Measurements from ENCODE around the gene FREM1. TPM values are rescaled to one million over a fixed set of nuclear protein-coding genes. Genes with fewer than 3 reads are reported as not detected.
A peak's percentile ranks its signal among the peaks of the same experiment; 100 is the strongest.

The FREM1 gene
- total RNA-seq, 1 donor from 2014 or later, result 0.85 TPM

- no peak for DNase-seq (ENCODE audit: low spot score in 2 of 2)
- intact Hi-C loops (cut with DNase I), result loop anchor here (10.0 kb wide), 2 partner anchors 86 to 236 kb away; no protein-coding TSS in a partner anchor
- H3K4me1 ChIP-seq, result peaks cover 0 to 30% of the 10 kb centered on the region in 2 donors
- no peaks in the 10 kb centered on the region for H3K36me3 ChIP-seq
- peak overlapping the region; percentile 57 to 71 for H3K27ac ChIP-seq
- H3K27me3 ChIP-seq, result no peaks in the 10 kb centered on the region
- no peak for TF ChIP-seq CTCF (IDR thresholded peaks at IDR 0.05)
- no peaks in the 10 kb centered on the region for H3K9me3 ChIP-seq
- peak overlapping the region; percentile 51 to 64 for H3K4me3 ChIP-seq
These were observed 1.0 kb downstream of the FREM1 start for GRCh38 chr9:14909181-14909580.

DNA sequence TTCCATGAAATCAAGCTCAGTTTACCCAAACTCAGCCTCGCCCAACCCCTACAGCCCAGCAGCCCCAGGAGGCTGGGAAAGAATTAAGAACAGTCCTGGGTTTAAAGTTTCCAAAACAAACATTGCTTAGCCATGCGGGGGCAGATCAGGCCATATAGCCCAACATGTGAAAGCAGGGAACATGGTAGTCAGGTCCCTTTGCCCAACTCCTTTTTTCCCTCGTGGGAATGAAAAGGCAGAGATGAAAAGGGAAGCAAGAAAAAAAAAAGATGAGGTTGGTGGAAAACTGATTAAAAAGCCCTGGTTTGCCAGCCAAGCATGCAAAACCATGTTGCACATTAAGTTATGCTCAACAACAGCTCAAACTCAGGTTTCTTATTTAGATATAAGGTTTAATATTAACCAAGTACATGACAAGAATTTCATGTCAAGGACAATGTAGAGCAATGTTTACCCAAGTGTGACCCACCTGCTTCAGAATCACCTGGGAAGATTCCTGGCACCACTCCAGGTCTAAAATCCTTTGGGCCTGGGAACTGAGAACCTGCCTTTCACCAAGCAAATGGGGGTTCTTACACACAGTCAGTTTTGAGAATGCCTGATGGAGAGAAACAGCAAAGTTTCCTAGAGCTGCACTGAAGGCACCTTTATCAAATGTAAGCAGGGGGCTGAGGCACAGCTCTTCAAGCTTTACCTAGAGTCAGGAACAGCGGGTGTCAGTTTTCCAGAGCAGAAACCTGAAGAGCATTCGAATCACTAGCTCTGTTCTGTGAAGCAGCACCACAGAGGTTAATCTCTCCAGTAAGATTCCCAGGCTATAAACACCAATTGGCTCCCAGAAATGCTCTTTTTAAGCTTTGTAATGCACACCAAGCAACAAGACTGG is 1.7 kb downstream of the FREM1 start:
- TF ChIP-seq CTCF (IDR thresholded peaks at IDR 0.05), result no peak
- H3K9me3 ChIP-seq, result no peaks in the 10 kb centered on the region
- no peak for DNase-seq (ENCODE audit: low spot score in 2 of 2)
- H3K36me3 ChIP-seq, result no peaks in the 10 kb centered on the region
- intact Hi-C loops (cut with DNase I), result loop anchor here (10.0 kb wide), 2 partner anchors 86 to 236 kb away; no protein-coding TSS in a partner anchor
- peak overlapping the region; percentile 23 to 64 for H3K4me3 ChIP-seq
- no peaks in the 10 kb centered on the region for H3K27me3 ChIP-seq
- peak overlapping the region; percentile 57 to 71 for H3K27ac ChIP-seq
- H3K4me1 ChIP-seq, result peaks cover 0 to 30% of the 10 kb centered on the region in 2 donors

- Histone ChIP-seq H3K27ac (peak overlapping the region; percentile 57 to 71), H3K36me3 (no peaks in the 10 kb centered on the region), H3K4me3 (peak overlapping the region; percentile 23 to 64), H3K4me1 (peaks cover 0 to 30% of the 10 kb centered on the region in 2 donors), H3K27me3 (no peaks in the 10 kb centered on the region), H3K9me3 (no peaks in the 10 kb centered on the region)
- DNase-seq (ENCODE audit: low spot score in 2 of 2), result no peak
- TF ChIP-seq CTCF (IDR thresholded peaks at IDR 0.05), result no peak
- intact Hi-C loops (cut with DNase I), result loop anchor here (2.0 to 10.0 kb wide), 3 partner anchors 27 to 237 kb away; no protein-coding TSS in a partner anchor
These were observed 2.5 kb downstream of the FREM1 start for GRCh38 chr9:14907696-14908095.

- no peaks in the 10 kb centered on the region for H3K9me3 ChIP-seq
- H3K27me3 ChIP-seq, result no peaks in the 10 kb centered on the region
- TF ChIP-seq CTCF (IDR thresholded peaks at IDR 0.05), result no peak
- no peak for DNase-seq (ENCODE audit: low spot score in 2 of 2)
- no peaks in the 10 kb centered on the region for H3K36me3 ChIP-seq
- H3K4me1 ChIP-seq, result peaks cover 0 to 32% of the 10 kb centered on the region in 2 donors
- peak overlapping the region in 1 of 2 donors; percentile 13 for H3K4me3 ChIP-seq
- peak overlapping the region; percentile 57 to 71 for H3K27ac ChIP-seq
- intact Hi-C loops (cut with DNase I), result loop anchor here (2.0 to 10.0 kb wide), 3 partner anchors 27 to 237 kb away; no protein-coding TSS in a partner anchor
These were observed 2.9 kb downstream of the FREM1 start for GRCh38 chr9:14907360-14907685.

- H3K4me3 ChIP-seq, result peak overlapping the region in 1 of 2 donors; percentile 13
These were observed 3.4 kb downstream of the FREM1 start for GRCh38 chr9:14906644-14907359.

More at GRCh38 chr9:14906644-14907359, 3.4 kb downstream of the FREM1 start:
- DNase-seq (ENCODE audit: low spot score in 2 of 2), result no peak
- Histone ChIP-seq H3K36me3 (no peaks in the 10 kb centered on the region), H3K9me3 (no peaks in the 10 kb centered on the region), H3K27me3 (no peaks in the 10 kb centered on the region), H3K27ac (peak overlapping the region; percentile 57 to 71), H3K4me1 (peaks cover 0 to 33% of the 10 kb centered on the region in 2 donors)
- TF ChIP-seq CTCF (IDR thresholded peaks at IDR 0.05), result no peak
- intact Hi-C loops (cut with DNase I), result loop anchor here (2.0 to 10.0 kb wide), 3 partner anchors 26 to 238 kb away; no protein-coding TSS in a partner anchor

Data from ascending aorta (tissue), 2 donors.